ENCODE data around the gene GALNT18.

DNA sequence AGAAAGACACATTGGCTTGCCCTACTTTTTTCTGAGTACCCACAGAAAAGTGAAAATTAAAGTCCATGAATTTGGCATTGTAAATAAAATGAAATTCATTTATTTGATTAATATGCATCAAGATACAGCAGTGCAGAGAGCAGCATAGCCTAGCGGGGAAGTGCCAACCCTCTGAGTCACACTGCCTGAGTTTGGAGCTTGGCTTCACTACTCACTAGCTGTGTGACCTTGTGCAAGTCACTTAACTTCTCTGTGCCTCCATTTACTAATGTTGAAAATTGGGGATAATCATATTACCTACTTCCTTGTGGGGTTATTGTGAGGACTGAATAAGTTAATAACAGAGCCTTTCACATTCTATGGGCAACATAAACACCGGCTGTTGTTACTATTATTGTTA lies 157.2 kb downstream of the GALNT18 start:
- TF ChIP-seq REST (IDR thresholded peaks at IDR 0.05), result no peak
- TF ChIP-seq, protein P1, sequence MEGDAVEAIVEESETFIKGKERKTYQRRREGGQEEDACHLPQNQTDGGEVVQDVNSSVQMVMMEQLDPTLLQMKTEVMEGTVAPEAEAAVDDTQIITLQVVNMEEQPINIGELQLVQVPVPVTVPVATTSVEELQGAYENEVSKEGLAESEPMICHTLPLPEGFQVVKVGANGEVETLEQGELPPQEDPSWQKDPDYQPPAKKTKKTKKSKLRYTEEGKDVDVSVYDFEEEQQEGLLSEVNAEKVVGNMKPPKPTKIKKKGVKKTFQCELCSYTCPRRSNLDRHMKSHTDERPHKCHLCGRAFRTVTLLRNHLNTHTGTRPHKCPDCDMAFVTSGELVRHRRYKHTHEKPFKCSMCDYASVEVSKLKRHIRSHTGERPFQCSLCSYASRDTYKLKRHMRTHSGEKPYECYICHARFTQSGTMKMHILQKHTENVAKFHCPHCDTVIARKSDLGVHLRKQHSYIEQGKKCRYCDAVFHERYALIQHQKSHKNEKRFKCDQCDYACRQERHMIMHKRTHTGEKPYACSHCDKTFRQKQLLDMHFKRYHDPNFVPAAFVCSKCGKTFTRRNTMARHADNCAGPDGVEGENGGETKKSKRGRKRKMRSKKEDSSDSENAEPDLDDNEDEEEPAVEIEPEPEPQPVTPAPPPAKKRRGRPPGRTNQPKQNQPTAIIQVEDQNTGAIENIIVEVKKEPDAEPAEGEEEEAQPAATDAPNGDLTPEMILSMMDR (IDR thresholded peaks at IDR 0.05; ENCODE audit: low read depth, low read length, missing input control), result no peak
- TF ChIP-seq HNF4A (conservative IDR thresholded peaks at IDR 0.05), result no peak
- no peak for TF ChIP-seq RAD21 (IDR thresholded peaks at IDR 0.05)
- TF ChIP-seq MAX (IDR thresholded peaks at IDR 0.05), result no peak
- no peak for TF ChIP-seq RXRA (IDR thresholded peaks at IDR 0.05)
- TF ChIP-seq YY1 (IDR thresholded peaks at IDR 0.05), result no peak

Data from liver (tissue), 3 donors.